GM18505 (cell line): ENCODE data around the gene HMGCL.
A peak's percentile ranks its signal among the peaks of the same experiment; 100 is the strongest.
"Not testable (repeated sequence)": the region's sequence is repeated elsewhere in the genome, so short reads cannot be mapped to it uniquely, and the experiment has no call there.

ENCODE experiments used
- ATAC-seq: cut with Tn5 transposase; IDR thresholded peaks from one replicate; pipeline ENCODE4 v1.9.1; 2021; ENCODE audit not compliant: unreplicated experiment
- POLR2A ChIP-seq: IDR thresholded peaks from 4 replicates; pipeline ENCODE4 v1.6.1; 2011; ENCODE audit warnings: borderline replicate concordance; ENCODE audit not compliant: insufficient read depth, insufficient read length; ENCODE audit errors: extremely low read depth

HMGCL gene

GRCh38 chr1:23790696-23791515, 34.3 kb downstream of the HMGCL start, which contains the start of gene LYPLA2:
Gene LYPLA2, plus strand, starts transcription at chr1:23791145. Its CDS starts 1,538 bp downstream, at chr1:23792683.
- no peak for ATAC-seq

GRCh38 chr1:23788695-23789094, 36.5 kb downstream of the HMGCL start:
- TF ChIP-seq POLR2A = no peak
- ATAC-seq = no peak

More at GRCh38 chr1:23790696-23791515, 34.3 kb downstream of the HMGCL start, which contains the start of gene LYPLA2:
- peak; percentile 76 for TF ChIP-seq POLR2A

DNA sequence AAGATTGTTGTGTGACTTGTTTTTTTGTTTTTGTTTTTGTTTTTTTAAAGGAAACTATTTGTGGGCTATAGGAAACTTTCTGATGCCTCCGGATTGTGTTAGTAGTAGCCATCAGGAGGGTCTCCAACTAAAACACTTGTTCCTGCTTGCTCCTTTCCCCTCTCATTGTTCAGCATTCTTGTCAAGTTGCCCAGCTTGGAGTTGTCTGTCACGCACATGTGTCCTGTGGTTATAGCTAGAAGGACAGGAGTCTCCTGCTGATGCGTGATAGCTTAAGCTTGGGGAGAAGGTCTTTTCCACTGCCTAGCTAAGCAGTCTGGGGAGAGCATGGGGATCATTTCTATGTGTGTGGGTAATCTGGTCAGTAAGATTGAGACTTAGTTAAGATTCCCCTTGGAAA, 37.5 kb downstream of the HMGCL start:
- ATAC-seq = no peak
- no peak for TF ChIP-seq POLR2A

- no peak for TF ChIP-seq POLR2A
- no peak for ATAC-seq
These were observed 40.4 kb downstream of the HMGCL start for GRCh38 chr1:23784846-23785245.

DNA sequence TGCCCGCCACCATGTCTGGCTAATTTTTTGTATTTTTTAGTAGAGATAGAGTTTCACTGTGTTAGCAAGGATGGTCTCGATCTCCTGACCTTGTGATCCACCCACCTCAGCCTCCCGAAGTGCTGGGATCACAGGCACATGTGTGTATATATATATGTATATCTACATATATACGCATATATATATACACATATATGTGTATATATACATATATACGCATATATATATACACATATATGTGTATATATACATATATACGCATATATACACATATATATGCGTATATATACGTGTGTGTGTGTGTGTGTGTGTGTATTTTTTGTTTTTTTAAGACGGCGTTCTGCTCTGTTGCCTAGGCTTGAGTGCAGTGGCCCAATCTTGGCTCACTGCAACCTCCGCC, 42.1 kb downstream of the HMGCL start:
- not testable (repeated sequence) for ATAC-seq

- no peak for ATAC-seq
- no peak for TF ChIP-seq POLR2A
These were observed 45.3 kb downstream of the HMGCL start for GRCh38 chr1:23779826-23780371.

GRCh38 chr1:23777979-23778814, 47.0 kb downstream of the HMGCL start, which contains the start of gene PITHD1:
Gene PITHD1, plus strand, starts transcription at chr1:23778418. Its CDS starts 98 bp downstream, at chr1:23778516.
- peak; percentile 92 for TF ChIP-seq POLR2A

GRCh38 chr1:23776217-23776616, 49.0 kb downstream of the HMGCL start:
- no peak for ATAC-seq
- TF ChIP-seq POLR2A = no peak

More at GRCh38 chr1:23777979-23778814, 47.0 kb downstream of the HMGCL start, which contains the start of gene PITHD1:
- peak; percentile 83 for ATAC-seq

GRCh38 chr1:23774174-23774880, 50.9 kb downstream of the HMGCL start:
- ATAC-seq = no peak
- TF ChIP-seq POLR2A = no peak

- no peak for ATAC-seq
- TF ChIP-seq POLR2A = no peak
These were observed 52.4 kb downstream of the HMGCL start for GRCh38 chr1:23772854-23773242.

DNA sequence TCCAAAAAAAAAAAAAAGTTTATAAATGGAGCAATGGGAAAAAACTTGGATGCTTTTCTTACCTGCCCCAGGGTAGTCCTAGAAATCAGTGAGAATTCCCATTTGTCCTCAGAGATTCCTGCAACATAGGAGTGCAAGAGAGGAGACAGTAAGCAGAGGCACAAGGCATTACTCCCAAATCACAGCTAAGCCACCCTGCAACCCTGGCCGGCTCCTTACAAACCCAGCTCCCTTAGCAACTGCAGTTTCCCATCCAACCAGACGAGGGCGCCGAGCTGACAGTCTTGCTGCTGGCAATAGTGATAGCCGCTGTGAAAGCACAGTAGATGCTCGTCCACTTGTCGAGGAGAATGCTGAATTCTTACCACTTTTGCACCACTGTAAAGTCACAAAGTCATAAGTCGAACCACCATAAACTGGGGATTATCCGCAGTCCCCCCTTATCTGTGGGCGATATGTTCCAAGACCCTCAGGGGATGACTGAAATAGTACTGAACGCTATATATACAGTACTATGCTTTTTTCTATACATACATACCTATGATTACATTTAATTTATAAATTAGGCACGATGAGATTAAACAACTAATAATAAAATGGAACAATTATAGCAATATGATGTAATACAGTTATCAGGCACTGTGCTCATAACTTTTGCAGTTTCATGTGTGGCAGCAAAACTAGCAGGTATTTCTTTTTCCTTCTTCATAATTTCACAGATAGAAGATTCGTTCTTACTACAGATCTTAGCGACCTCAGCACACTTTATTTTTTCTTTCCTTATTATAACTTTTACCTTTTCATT, 53.0 kb downstream of the HMGCL start:
- no peak for ATAC-seq
- no peak for TF ChIP-seq POLR2A

DNA sequence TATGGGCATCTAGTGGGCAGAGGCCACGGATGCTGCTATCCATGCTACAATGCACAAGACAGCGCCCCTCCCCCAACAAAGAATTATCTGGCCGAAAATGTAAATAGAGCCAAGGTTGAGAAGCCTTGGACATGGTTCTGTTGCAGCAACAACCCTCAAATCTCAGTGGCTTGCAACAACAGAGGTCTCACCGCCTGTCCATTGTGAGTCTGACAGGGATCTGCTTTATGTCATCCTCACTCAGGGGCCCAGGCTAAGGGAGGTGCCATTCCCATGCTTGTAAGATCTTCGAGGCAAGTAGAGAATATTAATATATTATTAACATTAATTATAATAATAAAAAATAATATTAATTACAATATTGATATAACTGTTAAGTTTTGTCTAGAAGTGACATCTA, 56.5 kb downstream of the HMGCL start:
- ATAC-seq = no peak
- no peak for TF ChIP-seq POLR2A
